ENCODE results near the gene NUP210. TPM values are rescaled to one million over a fixed set of nuclear protein-coding genes. Genes with fewer than 3 reads are reported as not detected.
"Not testable (repeated sequence)": the region's sequence is repeated elsewhere in the genome, so short reads cannot be mapped to it uniquely, and the experiment has no call there.

The NUP210 gene
- total RNA-seq, 1 donor from 2014 or later, result 161 TPM

DNA sequence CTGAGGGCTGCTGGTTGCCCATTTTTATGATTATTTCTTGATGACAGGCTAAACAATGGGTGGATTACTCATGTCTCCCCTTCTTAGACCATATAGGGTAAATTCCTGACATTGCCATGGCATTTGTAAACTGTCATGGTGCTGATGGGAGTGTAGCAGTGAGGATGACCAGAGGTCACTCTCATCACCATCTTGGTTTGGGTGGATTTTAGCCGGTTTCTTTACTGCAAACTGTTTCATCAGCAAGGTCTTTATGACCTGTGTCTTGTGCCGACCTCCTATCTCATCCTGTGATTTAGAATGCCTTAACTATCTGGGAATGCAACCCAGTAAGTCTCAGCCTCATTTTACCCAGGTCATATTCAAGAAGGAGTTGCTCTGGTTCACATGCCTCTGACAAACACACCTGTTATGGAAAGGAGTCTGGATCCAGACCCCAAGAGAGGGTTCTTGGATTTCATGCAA lies 10.3 kb upstream of the NUP210 start:
- intact Hi-C loops (cut with micrococcal nuclease), result not testable (repeated sequence)

DNA sequence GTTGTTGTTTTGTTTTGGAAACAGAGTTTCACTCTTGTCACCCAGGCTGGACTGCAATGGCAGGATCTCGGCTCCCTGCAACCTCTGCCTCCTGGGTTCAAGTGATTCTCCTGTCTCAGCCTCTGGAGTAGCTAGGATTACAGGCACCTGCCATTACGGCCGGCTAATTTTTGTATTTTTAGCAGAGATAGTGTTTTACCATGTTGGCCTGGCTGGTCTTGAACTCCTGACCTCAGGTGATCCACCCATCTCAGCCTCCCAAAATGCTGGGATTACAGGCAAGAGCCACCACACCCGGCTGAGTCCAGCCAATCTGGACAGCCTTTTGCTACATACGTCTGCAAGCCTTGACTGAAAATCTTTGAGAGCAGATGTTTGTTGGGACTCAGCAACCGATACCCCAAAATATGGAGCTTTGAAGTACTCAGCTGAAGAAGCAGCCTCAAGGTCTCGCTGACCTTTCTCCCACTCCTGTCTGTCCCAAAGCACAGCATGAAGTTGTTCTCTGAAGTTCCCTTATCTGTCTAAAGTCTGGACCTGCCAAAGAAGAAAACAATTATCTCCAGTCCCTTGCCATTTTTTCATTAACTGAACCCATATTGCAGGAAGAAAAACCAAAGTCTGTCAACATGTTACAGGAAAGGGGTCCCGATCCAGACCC lies 9.6 kb upstream of the NUP210 start:
- intact Hi-C loops (cut with micrococcal nuclease), result loop anchor here (10.0 kb wide), 2 partner anchors 585 to 1775 kb away; partner anchors contain the start of genes CAPN7 and RPL32

DNA sequence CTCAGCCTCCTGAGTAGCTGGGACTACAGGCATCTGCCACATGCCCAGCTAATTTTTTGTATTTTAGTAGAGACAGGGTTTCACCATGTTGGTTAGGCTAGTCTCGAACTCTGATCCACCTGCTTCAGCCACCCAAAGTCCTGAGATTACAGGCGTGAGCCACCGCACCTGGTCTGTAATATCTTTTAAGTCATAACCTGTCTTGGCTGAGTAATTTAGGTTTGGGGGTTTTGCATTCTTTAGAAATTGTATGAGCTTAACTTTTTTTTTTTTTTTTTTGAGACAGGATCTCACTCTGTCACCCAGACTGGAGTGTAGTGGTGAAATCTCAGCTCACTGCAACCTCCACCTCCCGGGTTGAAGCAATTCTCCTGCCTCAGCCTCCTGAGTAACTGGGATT lies 8.6 kb upstream of the NUP210 start:
- intact Hi-C loops (cut with micrococcal nuclease), result loop anchor here (1.0 to 10.0 kb wide), 3 partner anchors 9 to 1776 kb away; partner anchors contain the start of genes CAPN7 and RPL32

DNA sequence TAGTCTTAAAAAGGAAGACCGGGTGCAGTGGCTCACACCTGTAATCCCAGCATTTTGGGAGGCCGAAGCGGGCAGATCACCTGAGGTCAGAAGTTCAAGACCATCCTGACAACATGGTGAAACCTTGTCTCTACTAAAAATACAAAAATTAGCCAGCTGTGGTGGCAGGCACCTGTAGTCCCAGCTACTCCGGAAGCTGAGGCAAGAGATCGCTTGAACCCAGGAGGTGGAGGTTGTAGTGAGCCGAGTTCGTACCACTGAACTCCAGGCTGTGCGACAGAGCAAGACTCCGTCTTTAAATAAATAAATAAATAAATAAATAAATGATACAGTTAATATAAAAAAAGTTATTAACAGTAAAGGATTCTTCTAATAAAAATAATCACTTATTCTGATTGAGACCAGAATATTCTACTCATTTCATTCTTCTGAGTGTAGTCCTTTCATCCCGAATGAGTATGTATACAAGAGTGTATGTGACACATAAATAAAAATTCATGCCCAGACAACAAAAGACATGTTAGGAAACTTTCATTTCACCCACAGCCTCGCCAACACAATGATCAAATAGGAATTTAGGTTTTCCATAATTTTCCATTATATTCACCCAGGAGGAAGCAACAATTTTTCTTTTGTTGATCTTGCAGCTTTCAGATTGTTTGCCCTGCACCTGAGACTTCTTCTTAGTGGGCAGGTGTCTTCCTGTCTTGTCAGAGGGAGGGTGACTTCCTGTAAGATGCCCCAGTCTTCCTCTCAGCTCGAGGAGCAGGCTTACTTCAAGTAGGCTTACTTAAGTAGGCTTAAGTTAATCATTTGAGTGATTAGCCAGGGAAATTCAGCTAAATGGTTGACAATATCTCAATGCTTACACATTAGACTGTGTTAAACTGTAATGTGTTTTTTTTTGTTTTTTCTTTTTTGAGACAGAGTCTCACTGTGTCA lies 7.8 kb upstream of the NUP210 start:
- intact Hi-C loops (cut with micrococcal nuclease), result loop anchor here (1.0 to 10.0 kb wide), 3 partner anchors 9 to 1777 kb away; partner anchors contain the start of genes CAPN7 and RPL32

DNA sequence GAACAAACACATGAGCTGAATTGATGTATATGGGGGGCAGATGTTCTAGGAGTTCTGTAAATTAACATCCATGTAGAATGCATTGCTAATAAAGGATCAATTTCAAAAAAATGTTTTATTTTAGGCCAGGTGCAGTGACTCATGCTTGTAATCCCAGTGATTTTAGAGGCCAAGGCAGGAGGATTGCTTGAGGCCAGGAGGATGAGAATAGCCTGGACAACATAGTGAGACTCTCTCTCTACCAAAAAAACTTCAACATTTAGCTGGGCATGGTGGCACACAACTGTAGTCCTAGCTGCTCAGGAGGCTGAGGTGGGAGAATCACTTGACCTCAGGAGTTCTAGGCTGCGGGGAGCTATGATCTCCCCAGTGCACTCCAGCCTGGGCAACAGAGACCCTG lies 6.5 kb upstream of the NUP210 start:
- intact Hi-C loops (cut with micrococcal nuclease), result loop anchor here (10.0 kb wide), 2 partner anchors 582 to 1778 kb away; partner anchors contain the start of genes CAPN7 and RPL32

DNA sequence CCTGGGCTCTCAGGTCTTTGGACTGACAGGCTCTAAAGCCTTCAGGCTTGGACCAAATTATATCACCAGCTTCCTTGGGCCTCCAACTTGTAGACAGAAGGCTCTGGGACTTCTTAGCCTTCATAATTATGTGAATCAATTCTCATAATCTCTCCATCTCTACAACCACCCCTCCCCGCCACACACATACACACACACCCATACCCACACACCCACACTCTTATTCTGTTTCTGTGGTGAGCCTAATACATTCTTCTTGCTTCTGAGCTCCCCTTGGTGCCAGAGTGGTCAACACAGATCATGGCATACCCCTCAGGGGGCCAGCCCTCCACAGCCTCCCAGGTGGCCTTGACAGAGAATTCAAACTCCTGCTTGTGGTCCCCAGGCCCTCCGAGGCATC lies 5.6 kb upstream of the NUP210 start:
- intact Hi-C loops (cut with micrococcal nuclease), result loop anchor here (10.0 kb wide), 2 partner anchors 581 to 1779 kb away; partner anchors contain the start of genes CAPN7 and RPL32

DNA sequence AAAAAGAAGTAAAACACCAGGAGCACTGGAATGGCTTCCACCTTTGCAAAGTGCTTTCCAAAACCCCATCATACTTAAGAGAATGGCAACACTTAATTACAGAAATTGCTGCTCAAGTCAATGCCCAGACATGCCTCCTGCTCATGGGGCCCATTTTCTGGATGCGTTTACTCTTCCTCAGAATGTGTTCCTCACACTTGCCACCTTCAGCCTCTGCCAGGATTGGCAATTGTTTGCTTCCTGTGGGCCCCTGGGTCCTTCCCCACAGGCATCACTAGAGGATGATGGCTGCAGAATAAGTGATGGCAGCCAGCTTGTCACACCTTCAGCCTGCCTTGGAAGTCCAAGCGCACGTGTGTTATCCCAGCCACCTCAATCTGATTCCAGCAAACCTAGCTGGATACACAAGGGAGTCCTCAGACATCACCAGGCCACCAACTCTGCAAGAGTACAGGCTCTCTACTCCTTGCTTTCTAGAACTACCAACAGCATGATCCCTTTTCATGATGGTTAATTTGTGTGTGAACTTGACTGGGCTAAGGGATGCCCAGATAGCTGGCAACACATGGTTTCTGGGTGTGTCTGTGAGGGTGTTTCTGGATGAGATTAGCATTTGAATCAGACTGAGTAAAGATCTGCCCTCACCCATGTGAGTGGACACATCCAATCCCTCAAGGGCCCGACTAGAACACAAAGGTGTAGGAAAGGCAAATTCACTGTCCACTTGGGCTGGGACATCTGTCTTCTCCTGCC lies 4.9 kb upstream of the NUP210 start:
- intact Hi-C loops (cut with micrococcal nuclease), result loop anchor here (5.0 to 10.0 kb wide), 6 partner anchors 353 to 1780 kb away; partner anchors contain the start of genes CAPN7, CCDC174, IQSEC1 and RPL32

DNA sequence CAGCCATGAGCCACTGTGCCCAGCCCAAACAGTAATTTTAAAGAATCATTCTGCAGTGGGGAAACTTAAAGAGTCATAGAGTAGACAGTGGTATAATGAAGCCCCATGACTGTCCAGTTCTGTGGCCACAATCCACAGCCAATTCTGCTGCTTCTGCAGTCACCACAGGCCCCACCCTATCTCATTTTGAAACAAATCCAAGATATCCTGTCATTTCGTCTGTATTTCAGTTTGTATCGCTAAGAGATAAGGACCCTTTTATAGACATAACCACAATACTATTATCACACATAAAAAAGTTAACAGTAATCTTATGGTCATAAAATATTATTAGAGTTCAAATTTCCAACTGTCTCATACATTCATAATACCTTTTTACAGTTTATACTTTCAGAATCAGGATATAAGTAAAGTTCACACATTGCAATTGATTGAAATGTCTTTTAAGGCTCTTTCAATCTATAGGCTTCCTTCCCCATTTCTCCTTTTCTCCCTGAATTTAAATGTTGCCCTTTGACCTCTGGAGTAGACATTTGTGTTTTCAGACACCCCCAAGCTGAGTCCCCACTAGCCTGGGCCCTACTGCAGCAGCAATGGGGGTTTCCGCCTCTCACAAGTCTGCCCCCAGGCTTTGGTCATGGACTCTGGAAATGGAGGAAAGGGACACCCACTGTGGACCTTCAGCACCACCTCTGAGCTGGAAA lies 4.2 kb upstream of the NUP210 start:
- intact Hi-C loops (cut with micrococcal nuclease), result loop anchor here (5.0 to 10.0 kb wide), 6 partner anchors 352 to 1781 kb away; partner anchors contain the start of genes CAPN7, CCDC174, IQSEC1 and RPL32

DNA sequence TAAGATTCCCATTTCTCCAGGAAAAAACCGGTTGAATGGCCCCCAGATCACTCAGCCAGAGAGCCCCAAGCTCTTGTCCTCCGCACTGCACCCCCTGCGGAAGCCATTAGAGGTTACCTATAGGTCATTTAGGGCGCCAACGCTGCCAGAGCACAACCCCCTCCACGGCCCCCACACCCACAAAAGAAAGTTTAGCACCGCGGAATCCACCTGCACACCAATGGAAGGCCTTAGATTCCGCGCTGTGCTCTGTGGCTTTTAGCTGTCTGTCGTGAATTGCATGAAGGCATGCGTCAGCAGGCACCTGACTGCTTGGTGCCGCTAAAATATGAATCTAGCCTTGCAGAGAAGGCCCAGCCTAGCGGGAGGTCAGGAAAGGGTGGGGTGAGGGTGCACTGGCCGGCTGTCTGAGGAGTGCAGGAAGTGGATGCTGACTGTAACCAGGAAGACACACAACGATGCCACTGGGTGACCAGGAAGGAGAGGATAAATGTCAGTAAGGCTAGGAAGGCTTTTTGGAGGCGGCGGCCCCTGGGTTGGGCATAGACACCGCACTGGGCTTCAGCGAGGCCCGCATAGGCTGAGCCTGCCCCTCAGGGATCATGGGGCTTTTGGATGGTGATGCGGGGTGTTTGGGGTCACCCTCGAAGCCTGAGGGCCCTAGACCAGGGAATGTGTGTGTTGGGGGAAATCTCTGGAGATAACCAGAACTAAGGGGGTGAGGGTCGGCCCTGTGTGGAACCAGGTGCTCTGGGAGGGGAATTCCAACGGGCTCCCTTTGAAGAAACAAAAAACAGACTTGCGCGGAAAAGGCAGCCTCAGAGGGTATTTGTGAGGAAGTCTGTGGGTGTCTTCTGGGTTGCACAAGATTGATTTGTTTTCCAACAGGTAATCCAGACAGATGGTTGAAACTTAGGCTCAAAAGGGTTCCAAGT lies 976 bp upstream of the NUP210 start:
- intact Hi-C loops (cut with micrococcal nuclease), result loop anchor here (1.0 to 10.0 kb wide), 14 partner anchors 8 to 1784 kb away; partner anchors contain the start of genes CAPN7, CCDC174, CHCHD4 and HDAC11

DNA sequence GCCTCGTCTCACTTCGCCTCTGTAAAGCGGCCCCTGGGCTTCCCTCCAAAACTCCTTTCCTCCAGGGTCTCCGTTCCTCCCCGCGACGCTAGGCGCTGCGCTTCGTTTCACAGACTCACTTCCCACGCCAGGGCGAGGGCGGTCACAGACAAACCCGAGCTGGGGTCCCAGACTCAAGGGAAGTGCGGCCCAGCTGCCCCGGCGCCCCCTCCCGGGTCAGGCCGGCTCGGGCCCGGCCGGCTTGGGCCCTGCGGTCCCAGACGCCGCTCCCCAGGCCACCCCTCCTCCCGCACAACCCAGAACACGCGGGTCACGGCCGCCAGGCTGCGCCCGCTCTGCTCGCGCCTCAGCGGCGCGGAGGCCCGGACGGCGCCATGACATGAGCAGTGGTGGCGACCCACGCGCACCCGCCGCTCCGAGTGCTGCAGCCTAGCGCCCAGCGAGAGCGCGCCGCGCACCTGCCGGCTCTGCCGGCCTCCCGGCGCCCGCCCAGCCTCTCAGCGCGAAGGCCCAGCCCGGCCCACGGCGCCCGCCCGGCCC lies 547 bp downstream of the NUP210 start:
- intact Hi-C loops (cut with micrococcal nuclease), result loop anchor here (1.0 to 10.0 kb wide), 11 partner anchors 9 to 1785 kb away; partner anchors contain the start of genes CAPN7, CCDC174, CHCHD4 and IQSEC1

DNA sequence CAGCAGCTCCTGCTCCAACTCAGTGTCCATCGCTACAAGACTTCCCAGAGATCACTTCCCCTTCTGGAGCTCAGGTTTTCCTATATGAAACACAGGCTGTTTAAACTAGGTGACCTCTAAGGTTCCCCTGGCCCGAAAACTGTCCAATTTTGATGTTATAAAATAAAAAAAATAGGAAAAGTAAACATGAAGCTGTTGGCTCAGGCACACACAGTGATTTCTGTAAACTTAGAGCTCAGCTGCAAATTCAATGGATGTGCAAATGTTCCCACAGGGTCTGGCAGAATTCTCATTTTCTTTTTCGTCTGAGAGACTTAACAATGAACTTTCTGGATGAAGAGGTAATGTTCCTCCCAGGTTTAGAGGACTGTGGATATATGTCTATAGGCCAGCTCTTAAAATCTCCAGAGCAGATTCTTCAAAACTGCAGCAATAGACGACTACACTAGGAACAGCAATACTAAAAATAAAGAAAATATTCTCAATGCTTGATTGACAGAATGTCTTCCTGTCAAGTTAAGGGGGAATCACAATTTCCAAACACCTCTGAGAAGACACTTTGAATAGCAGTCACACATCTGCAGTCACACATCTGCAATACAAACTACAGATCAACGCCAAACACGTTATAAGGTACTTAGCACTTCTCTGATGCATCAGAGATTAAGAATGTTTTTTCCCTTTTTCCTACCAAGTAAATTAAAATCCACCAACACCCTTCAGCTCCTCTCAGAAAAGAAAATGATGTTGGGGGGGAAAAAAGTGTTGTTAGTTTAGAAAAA lies 2.8 kb downstream of the NUP210 start:
- intact Hi-C loops (cut with micrococcal nuclease), result loop anchor here (2.0 kb wide), 1 partner anchor 1531 kb away; no protein-coding TSS in a partner anchor

DNA sequence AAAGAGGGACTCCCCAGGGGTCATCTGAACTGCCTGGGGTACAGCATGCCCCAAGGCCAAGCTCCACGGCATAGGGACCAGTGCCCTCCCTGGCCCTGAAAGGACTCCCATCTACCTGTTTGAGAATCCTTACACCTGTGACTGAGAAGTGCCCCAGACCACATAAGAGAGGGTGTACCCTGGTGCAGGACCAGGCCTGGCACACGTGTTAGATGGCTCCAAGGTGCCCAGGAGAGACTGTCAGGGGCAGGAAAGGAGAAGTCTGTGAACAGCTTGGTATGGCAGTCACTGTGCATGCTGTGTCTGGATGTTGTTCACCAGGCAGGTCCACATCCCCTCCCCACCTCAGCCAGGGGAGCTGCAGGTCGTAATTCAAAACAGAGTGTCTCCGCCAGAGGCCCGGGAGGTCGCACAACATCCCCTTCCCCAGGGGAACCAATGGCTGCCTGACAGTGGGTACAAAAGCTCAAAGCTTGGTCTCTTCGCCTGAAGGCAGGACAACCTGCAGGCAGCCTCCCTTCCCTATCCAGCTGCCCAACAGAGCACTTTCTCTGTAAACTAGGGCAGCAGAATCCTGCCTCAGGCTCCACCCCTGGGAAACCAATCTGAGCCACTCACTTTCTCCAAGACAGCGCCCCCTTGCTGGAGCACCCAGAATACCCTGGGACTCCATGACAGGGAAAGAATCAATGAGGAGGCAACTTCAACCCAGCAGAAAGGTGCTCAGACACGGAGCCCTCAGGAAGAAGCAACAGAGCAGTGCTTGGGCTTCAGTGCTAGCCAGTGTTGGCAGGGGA lies 3.9 kb downstream of the NUP210 start:
- intact Hi-C loops (cut with micrococcal nuclease), result loop anchor here (2.0 kb wide), 1 partner anchor 1533 kb away; no protein-coding TSS in a partner anchor

DNA sequence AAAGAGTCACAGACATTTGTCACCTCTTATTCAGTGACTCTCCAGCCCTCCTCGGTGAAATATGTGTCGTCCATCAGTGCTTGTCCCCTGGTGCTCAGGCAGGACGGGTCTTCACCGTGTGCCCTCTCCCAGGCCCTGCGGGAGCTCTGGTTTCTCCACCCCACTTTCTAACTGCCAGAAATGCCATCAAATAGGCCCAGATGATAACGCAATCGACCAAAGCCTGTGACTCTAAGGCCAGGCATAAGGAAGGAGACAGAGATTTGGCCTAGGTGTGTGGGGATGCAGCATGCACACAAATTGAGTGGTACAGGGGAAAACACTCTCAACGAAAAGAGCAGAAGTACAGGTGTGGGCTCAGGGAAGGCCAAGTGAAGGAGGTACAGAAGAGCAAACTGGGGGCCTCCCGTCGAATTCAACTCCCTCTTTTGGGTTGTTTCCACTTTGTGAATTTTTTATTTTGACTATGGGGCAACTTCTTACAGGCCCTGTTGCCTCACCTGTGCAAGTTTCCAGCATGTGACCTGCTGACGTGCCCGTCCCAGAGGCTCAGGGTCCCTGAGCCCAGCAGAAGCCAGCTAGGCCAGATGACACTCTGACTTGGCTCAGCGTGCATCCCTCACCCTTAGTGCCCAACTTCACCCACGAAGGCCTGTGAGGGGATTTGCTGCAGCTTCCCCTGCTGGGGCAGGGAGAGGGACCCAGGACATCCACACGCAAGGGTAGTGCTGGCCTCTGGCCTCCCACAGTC lies 4.7 kb downstream of the NUP210 start:
- intact Hi-C loops (cut with micrococcal nuclease), result no loop called here

DNA sequence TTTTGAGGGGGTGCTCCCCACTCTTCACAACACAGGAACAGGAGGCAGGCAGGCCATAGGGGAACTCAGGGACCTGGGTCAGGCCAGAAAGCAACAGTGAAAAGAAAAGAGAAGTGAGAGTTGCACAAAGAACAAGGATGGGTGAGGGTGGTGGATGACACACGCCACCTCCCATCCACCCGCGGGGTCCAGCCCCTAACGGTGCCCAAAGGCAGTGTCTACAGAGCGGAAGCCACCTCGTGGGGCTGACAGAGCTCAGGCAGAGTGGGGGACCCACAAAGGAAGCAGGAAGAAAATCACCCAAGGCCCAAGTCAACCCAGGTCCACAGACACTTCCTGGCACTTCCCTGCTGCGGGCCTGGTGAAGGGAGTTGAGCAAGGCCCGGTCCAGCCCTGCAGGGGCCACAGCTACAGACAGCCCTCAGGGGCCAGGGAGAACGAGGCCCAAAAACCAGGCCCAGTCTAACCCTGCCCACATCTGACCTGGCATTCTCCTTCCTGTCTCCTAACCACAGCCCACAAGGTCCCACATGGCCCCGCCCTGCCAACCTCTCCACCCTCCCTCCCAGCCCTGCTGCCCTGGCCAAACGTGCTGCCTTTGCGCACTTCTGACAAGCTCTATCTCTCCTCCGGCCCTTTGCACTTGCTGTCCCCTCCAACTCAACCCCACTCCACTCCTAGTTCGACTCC lies 5.9 kb downstream of the NUP210 start:
- intact Hi-C loops (cut with micrococcal nuclease), result loop anchor here (1.0 kb wide), 1 partner anchor 37 kb away; no protein-coding TSS in a partner anchor

DNA sequence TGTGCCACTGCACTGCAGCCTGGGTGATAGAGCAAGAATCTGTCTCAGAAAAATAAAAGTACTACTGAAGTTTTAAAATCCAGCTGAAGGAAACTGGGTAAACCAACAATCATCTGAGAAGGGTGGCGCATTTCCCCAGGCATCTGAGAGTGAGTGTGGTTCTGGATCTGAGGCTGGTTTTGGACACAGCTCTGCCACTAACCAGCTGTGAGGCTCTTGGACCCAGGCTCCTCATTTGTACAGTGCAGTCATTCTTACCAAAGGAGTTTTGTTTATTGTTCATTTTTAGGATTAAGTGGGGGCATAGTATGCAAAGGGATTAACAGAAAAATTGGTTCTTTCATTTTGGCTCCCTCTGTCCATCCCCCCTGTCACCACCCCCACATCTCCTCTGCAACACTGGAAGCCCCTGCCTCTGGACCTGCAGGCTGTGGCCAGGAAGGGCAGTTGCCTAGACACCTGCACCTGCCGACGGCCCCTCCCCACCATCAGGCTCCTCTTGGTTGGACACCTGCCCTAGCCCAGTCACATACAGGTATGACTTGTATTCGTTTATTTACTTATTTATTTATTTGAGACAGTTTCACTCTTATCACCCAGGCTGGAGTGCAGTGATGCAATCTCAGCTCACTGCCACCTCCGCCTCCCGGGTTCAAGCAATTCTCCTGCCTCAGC lies 8.8 kb downstream of the NUP210 start:
- intact Hi-C loops (cut with micrococcal nuclease), result no loop called here
